LNCaP clone FGC (cell line): ENCODE measurements around the gene ARHGEF3.

ENCODE experiments used
- DNase-seq: peaks from one replicate; pipeline ENCODE4 v3.0.0-alpha.2; 2011; ENCODE audit warnings: low read depth
- H3K4me3 ChIP-seq: 2 replicates; pipeline ENCODE4 v1.5.1; 2011; ENCODE audit warnings: mild to moderate bottlenecking, low read depth, low read length, control low read depth
- TF ChIP-seq, protein P1 (sequence below): IDR thresholded peaks from 2 replicates; pipeline ENCODE4 v1.5.1; 2012; ENCODE audit warnings: mild to moderate bottlenecking; ENCODE audit not compliant: control insufficient read depth, insufficient read depth; ENCODE audit errors: extremely low read depth

ARHGEF3 gene

DNA sequence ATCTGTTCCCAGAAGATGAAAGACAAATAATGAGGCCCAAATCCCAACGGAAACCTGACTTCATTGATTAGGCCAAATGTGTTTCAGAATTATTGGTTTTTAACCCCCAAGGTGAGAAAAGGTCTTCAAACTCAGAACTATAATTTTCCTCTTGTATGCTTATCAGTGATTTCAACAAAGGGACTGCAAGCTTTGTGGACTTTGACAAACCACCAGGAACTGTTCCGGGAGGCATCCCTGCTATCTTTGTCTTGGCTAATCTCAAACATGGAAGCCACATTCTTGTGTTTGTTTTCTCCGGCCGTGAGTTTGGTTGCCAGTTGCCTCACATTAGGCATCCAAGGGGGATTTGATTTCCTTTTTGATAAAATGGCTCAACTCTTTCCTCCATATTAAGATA is 19.5 kb downstream of the ARHGEF3 start:
- TF ChIP-seq, protein P1, sequence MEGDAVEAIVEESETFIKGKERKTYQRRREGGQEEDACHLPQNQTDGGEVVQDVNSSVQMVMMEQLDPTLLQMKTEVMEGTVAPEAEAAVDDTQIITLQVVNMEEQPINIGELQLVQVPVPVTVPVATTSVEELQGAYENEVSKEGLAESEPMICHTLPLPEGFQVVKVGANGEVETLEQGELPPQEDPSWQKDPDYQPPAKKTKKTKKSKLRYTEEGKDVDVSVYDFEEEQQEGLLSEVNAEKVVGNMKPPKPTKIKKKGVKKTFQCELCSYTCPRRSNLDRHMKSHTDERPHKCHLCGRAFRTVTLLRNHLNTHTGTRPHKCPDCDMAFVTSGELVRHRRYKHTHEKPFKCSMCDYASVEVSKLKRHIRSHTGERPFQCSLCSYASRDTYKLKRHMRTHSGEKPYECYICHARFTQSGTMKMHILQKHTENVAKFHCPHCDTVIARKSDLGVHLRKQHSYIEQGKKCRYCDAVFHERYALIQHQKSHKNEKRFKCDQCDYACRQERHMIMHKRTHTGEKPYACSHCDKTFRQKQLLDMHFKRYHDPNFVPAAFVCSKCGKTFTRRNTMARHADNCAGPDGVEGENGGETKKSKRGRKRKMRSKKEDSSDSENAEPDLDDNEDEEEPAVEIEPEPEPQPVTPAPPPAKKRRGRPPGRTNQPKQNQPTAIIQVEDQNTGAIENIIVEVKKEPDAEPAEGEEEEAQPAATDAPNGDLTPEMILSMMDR: no peak
- peak; percentile 50 for DNase-seq
- no peak overlapping the region for H3K4me3 ChIP-seq

DNA sequence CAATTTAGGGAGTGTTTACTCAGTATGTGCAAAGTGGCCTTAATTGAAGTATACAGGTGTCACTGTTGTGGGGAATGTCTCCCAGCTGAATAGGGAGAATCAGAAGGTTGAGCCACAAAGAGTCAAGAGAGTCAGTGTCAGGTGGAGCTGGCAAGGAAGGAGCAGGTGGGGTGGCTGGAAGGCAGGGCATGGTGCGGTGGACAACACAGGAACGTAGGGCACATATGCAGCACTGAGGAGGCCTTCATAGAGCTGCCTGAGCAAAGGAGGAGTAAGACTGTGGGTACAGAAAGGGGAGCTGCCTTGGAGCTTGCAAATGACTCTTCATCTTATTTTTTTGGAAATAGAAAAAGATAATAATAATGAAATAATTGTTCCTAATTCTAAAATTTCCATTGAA is 20.0 kb downstream of the ARHGEF3 start:
- H3K4me3 ChIP-seq: no peak overlapping the region
- TF ChIP-seq, protein P1: no peak
- DNase-seq: no peak

DNA sequence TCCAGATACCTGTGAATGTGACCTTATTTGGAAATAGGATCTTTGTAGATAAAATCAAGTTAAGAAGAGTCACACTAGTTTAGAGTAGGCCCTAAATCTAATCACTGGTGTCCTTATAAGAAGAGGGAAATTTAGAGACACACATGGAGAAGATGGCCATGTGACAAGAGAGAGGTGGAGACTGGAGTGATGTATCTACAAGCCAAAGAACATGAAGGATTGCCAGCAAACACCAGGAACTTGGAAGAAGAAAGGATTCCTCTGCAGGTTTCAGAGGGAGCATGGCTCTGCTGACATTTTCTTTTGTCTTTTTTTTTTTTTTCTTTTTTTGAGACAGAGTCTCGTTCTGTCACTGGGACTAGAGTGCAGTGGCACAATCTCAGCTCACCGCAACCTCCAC is 20.8 kb downstream of the ARHGEF3 start:
- H3K4me3 ChIP-seq: no peak overlapping the region
- TF ChIP-seq, protein P1: no peak
- DNase-seq: no peak

DNA sequence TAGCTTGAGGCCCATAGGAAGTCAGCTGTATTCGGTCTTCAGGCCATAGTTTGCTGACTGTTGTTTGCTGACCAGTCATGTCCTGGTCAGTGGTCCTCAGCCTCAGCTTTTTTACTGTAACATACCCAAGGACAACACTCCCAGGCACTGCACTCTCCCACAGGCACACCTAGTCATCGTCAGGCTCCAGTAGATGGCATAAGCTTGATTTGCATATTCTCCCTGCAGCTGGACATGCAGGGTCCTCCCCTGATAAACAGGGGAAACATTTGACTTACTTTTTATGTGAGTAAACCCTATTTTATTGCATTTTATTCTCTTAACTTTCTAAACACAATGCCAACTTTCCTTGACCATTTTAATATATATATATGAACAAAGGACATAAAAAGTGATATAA is 22.9 kb downstream of the ARHGEF3 start:
- DNase-seq: no peak
- H3K4me3 ChIP-seq: no peak overlapping the region
- TF ChIP-seq, protein P1: no peak

DNA sequence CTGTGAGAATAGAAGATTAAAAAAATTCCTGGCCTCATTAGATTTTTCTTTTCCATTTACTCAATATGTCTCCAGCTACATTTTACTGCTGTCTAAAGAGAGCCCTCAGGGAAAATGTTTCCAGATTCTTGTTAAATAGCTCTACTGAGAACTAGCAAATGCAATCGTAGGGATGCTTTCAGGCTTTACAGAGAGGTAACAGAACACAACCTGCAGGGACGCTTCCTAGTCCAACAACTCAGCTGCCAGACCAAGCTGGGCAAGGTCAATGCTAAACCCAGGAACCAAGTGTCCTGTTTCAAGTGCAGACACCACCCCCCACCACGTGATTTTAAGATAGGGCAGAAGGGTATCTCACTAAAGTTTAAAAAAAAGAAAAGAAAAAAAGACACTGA is 25.2 kb downstream of the ARHGEF3 start:
- TF ChIP-seq, protein P1: no peak
- H3K4me3 ChIP-seq: no peak overlapping the region
- no peak for DNase-seq

DNA sequence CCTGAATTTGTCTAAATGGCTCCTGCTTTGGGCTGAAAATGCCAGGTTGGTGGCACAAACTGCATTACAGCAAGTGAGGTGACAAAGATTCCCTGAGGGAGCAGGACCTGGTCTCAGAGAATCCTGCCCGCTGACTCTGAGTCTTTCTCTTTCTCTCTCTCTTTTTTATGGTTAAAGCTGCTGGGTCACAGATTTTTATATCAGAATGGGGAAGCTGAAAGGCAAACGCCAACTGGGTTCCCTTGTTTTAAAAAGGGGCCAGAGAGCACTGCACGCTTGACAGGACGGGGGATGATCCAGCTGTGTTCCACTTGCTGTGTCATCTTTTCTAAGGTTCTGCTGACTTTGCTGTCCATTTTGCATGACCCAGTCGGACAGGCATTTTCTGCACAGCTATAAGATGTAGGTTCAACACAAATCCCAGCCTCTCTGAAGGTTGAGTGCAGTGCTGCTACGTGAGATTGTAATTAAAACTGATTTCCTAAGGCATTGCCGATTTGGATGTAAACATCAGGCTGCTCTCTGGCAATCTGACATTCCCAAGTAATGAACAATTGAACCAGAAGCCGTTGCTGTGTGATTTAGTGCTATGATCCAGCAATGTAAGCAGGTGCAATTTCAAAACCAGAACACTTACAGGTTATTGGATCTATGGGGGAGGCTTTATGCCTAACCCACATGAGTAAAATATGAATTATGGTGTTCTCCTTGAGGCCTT is 25.8 kb downstream of the ARHGEF3 start:
- H3K4me3 ChIP-seq: no peak overlapping the region
- TF ChIP-seq, protein P1: no peak
- no peak for DNase-seq

DNA sequence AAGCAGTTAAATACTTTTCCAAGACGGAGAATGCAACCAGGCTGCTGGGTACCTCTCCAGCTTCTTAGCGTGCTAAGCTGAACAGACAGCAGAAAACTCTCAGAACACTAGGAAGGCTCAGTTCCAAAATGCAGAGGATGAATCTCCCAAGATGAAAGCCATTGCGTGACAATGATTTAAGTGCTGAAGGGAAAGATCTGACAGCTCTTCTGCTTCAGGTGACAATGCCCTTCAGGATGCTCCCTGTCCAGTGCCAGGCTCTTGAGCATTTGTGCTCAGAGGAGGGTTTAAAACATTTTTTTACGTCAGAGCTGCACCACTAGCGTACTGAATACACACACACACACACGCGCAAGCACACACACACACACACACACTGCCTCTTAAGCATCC is 26.3 kb downstream of the ARHGEF3 start:
- TF ChIP-seq, protein P1: no peak
- no peak for DNase-seq
- H3K4me3 ChIP-seq: no peak overlapping the region
